Effector memory CD8-positive, alpha-beta T cell (primary cell): ENCODE results near the gene UNC13C.

Source experiments
- ATAC-seq: fragments of 150-1000 bp; cut with Tn5 transposase; replicated peaks from 2 replicates; pipeline ENCODE4 v1.10.0; 2021; ENCODE audit warnings: mild to moderate bottlenecking, moderate library complexity
- DNase-seq, 3 experiments: peaks; one replicate each; pipeline ENCODE4 v3.0.0; 2021
- H3K27ac Mint-ChIP-seq, 2 donors: one replicate each; pipeline ENCODE4 v1.8.0; 2022; ENCODE audit warnings: mild to moderate bottlenecking in 2 of 2, mixed read lengths in 2 of 2, moderate library complexity in 2 of 2
- H3K27me3 Mint-ChIP-seq, 2 donors: one replicate each; pipeline ENCODE4 v1.8.0; 2022; ENCODE audit warnings: mixed read lengths in 2 of 2
- H3K36me3 Mint-ChIP-seq: one replicate; pipeline ENCODE4 v1.8.0; 2022; ENCODE audit warnings: mild to moderate bottlenecking, moderate library complexity, mixed read lengths; ENCODE audit not compliant: insufficient read depth
- H3K4me1 Mint-ChIP-seq, 2 donors: one replicate each; pipeline ENCODE4 v1.8.0; 2022; ENCODE audit warnings: low read depth in 2 of 2, mixed read lengths in 2 of 2
- H3K4me3 Mint-ChIP-seq, 2 donors: one replicate each; pipeline ENCODE4 v1.8.0; 2022; ENCODE audit warnings: mild to moderate bottlenecking in 2 of 2, mixed read lengths in 2 of 2, moderate library complexity in 2 of 2
- H3K9me3 Mint-ChIP-seq, 2 donors: one replicate each; pipeline ENCODE4 v1.8.0; 2022; ENCODE audit warnings: mixed read lengths in 2 of 2

Gene UNC13C

DNA sequence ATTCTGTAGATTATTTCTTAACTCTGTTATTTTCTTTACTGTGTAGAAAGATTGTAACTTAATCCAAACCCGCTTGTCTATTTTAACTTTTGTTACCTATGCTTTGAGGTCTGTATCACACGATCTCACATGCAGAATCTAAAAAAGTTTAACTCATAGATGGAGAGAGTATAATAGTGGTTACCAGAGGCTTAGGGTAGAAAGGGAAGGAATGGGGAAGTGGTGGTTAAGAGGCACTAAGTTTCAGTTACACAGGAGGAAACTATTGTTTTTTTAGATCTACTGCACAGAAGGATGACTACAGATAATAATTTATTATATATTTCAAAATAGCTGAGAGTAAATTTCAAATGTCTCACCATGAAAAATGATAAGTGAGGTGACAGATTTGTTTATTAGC is 703.3 kb downstream of the UNC13C start:
- Mint-ChIP-seq H3K27me3 (no peaks in the 10 kb centered on the region), H3K4me3 (no peak overlapping the region), H3K4me1 (no peaks in the 10 kb centered on the region), H3K36me3 (no peaks in the 10 kb centered on the region), H3K27ac (no peak overlapping the region), H3K9me3 (no peaks in the 10 kb centered on the region)
- DNase-seq (no peak), ATAC-seq (no peak)
